Neural cell (in vitro differentiated cells): Measurements from ENCODE around the gene UBE2O. TPM values are rescaled to one million over a fixed set of nuclear protein-coding genes. Genes with fewer than 3 reads are reported as not detected.
A peak's percentile ranks its signal among the peaks of the same experiment; 100 is the strongest.

ENCODE experiments used
- H2AFZ ChIP-seq: fragments of 200-600, 300-800 bp; sonication (generic), shearing (Covaris generic); 2 replicates; pipeline ENCODE4 v1.6.0; 2014; ENCODE audit warnings: low read depth, mild to moderate bottlenecking, antibody characterized with exemption, low read length, moderate library complexity
- H3F3A ChIP-seq: fragments of 200-600 bp; shearing (Covaris generic); 2 replicates; pipeline ENCODE4 v1.6.1; 2016; ENCODE audit warnings: mild to moderate bottlenecking, moderate library complexity, mixed read lengths, antibody characterized with exemption, low read length; ENCODE audit not compliant: insufficient read depth, poor library complexity, severe bottlenecking
- H3K27ac ChIP-seq: fragments of 200-600, 300-800 bp; sonication (generic), shearing (Covaris generic); 2 replicates; pipeline ENCODE4 v1.5.1; 2014; ENCODE audit warnings: mild to moderate bottlenecking, low read length, moderate library complexity
- H3K27me3 ChIP-seq: fragments of 300-800, 200-600 bp; sonication (generic), shearing (Covaris generic); 2 replicates; pipeline ENCODE4 v1.6.0; 2014; ENCODE audit warnings: mild to moderate bottlenecking, low read depth, low read length, moderate library complexity; ENCODE audit not compliant: insufficient read depth
- H3K36me3 ChIP-seq: fragments of 300-800, 200-600 bp; sonication (generic), shearing (Covaris generic); 2 replicates; pipeline ENCODE4 v1.5.1; 2014; ENCODE audit warnings: mild to moderate bottlenecking, antibody characterized with exemption, low read length, moderate library complexity; ENCODE audit not compliant: insufficient read depth
- H3K4me2 ChIP-seq: fragments of 300-800, 200-600 bp; sonication (generic), shearing (Covaris generic); 2 replicates; pipeline ENCODE4 v1.6.0; 2014; ENCODE audit warnings: mild to moderate bottlenecking, low read length
- H3K4me3 ChIP-seq: fragments of 300-800, 200-600 bp; sonication (generic), shearing (Covaris generic); 2 replicates; pipeline ENCODE4 v1.5.1; 2014; ENCODE audit warnings: mild to moderate bottlenecking, low read length, moderate library complexity
- H3K79me2 ChIP-seq: fragments of 200-600 bp; shearing (Covaris generic); replicated peaks from 2 replicates; pipeline ENCODE4 v1.6.0; 2014; ENCODE audit warnings: mild to moderate bottlenecking, low read length, moderate library complexity; ENCODE audit not compliant: insufficient read depth
- H3K9ac ChIP-seq: fragments of 300-800, 200-600 bp; sonication (generic), shearing (Covaris generic); 2 replicates; pipeline ENCODE4 v1.6.1; 2016; ENCODE audit warnings: mild to moderate bottlenecking, low read length, mixed read lengths
- H3K9me2 ChIP-seq: fragments of 200-600 bp; shearing (Covaris generic); 2 replicates; pipeline ENCODE4 v1.6.1; 2016; ENCODE audit warnings: mild to moderate bottlenecking, low read length, mixed read lengths; ENCODE audit not compliant: insufficient read depth
- H3K9me3 ChIP-seq: fragments of 200-600, 300-800 bp; sonication (generic), shearing (Covaris generic); 2 replicates; pipeline ENCODE4 v1.6.1; 2016; ENCODE audit warnings: mild to moderate bottlenecking, mixed run types, low read length, moderate library complexity, mixed read lengths
- H4K20me1 ChIP-seq: fragments of 200-600 bp; shearing (Covaris generic); 2 replicates; pipeline ENCODE4 v1.6.1; 2016; ENCODE audit warnings: mild to moderate bottlenecking, mixed run types; ENCODE audit not compliant: insufficient read depth
- EP300 ChIP-seq: fragments of 450-650 bp; conservative IDR thresholded peaks from 2 replicates; pipeline ENCODE4 v1.6.1; 2014; ENCODE audit warnings: antibody characterized with exemption, mild to moderate bottlenecking, moderate library complexity; ENCODE audit not compliant: poor library complexity, severe bottlenecking
- EZH2 ChIP-seq: fragments of 200-600, 300-800 bp; shearing (Covaris generic), sonication (generic); IDR thresholded peaks from 2 replicates; pipeline ENCODE4 v1.6.1; 2014; ENCODE audit warnings: antibody characterized with exemption, low read length, borderline replicate concordance, mild to moderate bottlenecking; ENCODE audit not compliant: insufficient read depth, poor library complexity, severe bottlenecking
- MXI1 ChIP-seq: fragments of 450-650 bp; conservative IDR thresholded peaks from 2 replicates; pipeline ENCODE4 v1.6.1; 2014; ENCODE audit warnings: antibody characterized with exemption, mild to moderate bottlenecking; ENCODE audit not compliant: poor library complexity, severe bottlenecking
- POLR2AphosphoS5 ChIP-seq: IDR thresholded peaks from 2 replicates; pipeline ENCODE4 v1.6.1; 2012
- RAD21 ChIP-seq: fragments of 450-650 bp; conservative IDR thresholded peaks from 2 replicates; pipeline ENCODE4 v1.6.1; 2014; ENCODE audit warnings: antibody characterized with exemption, mild to moderate bottlenecking, moderate library complexity
- SMC3 ChIP-seq: fragments of 450-650 bp; conservative IDR thresholded peaks from 2 replicates; pipeline ENCODE4 v1.6.1; 2014; ENCODE audit warnings: antibody characterized with exemption, mild to moderate bottlenecking, moderate library complexity; ENCODE audit not compliant: poor library complexity
- TAF1 ChIP-seq: IDR thresholded peaks from 2 replicates; pipeline ENCODE4 v1.6.1; 2012; ENCODE audit warnings: low read depth
- polyA plus RNA-seq: library from polyadenylated mRNA; depleted of rRNA; stranded (reverse); fragments of >200 nt; gene quantifications from 2 replicates; pipeline ENCODE4 v1.2.3, GENCODE V29; 2014
- TF ChIP-seq, protein P1 (sequence below): fragments of 450-650 bp; IDR thresholded peaks from 2 replicates; pipeline ENCODE4 v1.5.1; 2014; ENCODE audit warnings: antibody characterized with exemption, mild to moderate bottlenecking, moderate library complexity; ENCODE audit not compliant: poor library complexity, severe bottlenecking
- TF ChIP-seq, protein P2 (sequence below): IDR thresholded peaks from 2 replicates; pipeline ENCODE4 v1.6.1; 2012; ENCODE audit warnings: borderline replicate concordance

UBE2O gene
- polyA plus RNA-seq, 1 donor from 2014 or later: 28.0 TPM

DNA sequence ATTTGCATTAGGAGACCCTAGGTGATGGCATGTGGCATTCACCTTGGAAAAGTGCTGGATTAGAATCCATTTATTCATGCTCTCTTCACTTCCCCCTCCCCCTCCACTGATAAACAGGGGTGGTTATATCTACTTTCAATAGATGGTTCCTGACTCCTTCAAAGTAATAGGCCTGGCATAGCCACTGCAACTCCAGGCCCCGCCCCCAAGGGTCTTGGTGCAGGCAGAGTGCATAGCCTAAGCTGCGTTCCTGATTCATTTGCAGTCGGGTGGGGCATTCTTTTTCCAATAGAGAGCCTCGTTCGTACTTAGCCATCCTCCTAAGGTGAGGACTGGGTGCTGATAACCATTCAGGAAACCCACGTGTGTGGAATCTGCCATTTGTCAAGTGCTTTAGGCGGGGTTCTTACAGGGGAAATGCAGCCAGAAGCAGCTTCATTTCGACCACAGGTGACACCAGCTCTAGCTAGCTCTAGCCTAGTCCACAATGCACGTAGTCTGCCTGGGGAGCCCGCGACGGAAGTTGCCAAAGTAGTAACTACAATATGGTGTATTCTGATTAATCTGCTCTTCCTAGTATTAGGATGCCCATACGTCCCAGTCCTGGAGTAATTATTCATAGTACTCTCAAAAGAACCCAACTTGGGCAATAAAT is 11.1 kb downstream of the UBE2O start:
- Histone ChIP-seq H3K4me3 (peak overlapping the region; percentile 51), H3K9me3 (no peaks in the 10 kb centered on the region), H4K20me1 (no peaks in the 10 kb centered on the region), H3K27ac (peak overlapping the region; percentile 65), H3K79me2 (peaks cover 70% of the 10 kb centered on the region), H2AFZ (no peak overlapping the region), H3K36me3 (no peaks in the 10 kb centered on the region), H3K9ac (peak overlapping the region; percentile 28), H3F3A (no peaks in the 10 kb centered on the region), H3K4me2 (peak overlapping the region; percentile 36), H3K9me2 (no peaks in the 10 kb centered on the region), H3K27me3 (no peaks in the 10 kb centered on the region)
- TF ChIP-seq, protein P1, sequence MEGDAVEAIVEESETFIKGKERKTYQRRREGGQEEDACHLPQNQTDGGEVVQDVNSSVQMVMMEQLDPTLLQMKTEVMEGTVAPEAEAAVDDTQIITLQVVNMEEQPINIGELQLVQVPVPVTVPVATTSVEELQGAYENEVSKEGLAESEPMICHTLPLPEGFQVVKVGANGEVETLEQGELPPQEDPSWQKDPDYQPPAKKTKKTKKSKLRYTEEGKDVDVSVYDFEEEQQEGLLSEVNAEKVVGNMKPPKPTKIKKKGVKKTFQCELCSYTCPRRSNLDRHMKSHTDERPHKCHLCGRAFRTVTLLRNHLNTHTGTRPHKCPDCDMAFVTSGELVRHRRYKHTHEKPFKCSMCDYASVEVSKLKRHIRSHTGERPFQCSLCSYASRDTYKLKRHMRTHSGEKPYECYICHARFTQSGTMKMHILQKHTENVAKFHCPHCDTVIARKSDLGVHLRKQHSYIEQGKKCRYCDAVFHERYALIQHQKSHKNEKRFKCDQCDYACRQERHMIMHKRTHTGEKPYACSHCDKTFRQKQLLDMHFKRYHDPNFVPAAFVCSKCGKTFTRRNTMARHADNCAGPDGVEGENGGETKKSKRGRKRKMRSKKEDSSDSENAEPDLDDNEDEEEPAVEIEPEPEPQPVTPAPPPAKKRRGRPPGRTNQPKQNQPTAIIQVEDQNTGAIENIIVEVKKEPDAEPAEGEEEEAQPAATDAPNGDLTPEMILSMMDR: no peak
- TF ChIP-seq TAF1 (no peak), EZH2 (no peak), RAD21 (no peak), EP300 (no peak), POLR2AphosphoS5 (no peak), SMC3 (no peak)

DNA sequence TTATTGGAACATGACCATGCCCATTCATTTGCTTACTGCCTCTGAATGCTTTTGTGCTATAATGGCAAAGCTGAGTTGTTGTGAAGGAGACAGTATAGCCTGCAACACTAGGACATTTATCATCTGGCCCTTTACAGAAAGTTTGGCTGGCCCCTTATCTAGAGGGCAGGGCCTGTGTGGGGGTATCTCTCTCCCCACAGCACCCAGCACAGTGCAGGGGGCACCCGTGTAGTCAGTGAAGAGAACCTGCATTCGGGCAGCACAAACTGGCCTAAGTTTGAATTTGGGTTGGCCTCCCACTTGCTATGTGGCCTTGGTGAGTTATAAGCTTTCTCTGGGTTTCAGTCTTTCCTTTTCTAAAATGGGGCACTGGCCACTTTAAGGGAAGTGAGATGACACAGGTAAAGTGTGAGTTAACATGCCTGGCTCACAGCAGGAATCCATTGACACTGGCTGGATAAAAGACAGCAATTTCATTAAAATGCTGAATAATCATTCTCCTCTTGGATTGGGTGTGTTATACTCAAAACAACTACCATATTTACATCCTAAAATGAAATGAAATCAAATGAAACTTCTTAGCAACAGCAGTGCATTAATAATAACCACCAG is 12.1 kb downstream of the UBE2O start:
- peak overlapping the region; percentile 36 for H3K4me2 ChIP-seq
- H3K36me3 ChIP-seq: no peaks in the 10 kb centered on the region
- H3K4me3 ChIP-seq: peak overlapping the region; percentile 51
- H3K27ac ChIP-seq: peak overlapping the region; percentile 65
- H2AFZ ChIP-seq: no peak overlapping the region
- H3F3A ChIP-seq: no peaks in the 10 kb centered on the region
- no peaks in the 10 kb centered on the region for H3K9me3 ChIP-seq
- TF ChIP-seq EZH2 (no peak), TAF1 (no peak), SMC3 (no peak), RAD21 (no peak), POLR2AphosphoS5 (peak; percentile 15), MXI1 (no peak)
- no peaks in the 10 kb centered on the region for H3K9me2 ChIP-seq
- H3K9ac ChIP-seq: peak overlapping the region; percentile 28
- no peaks in the 10 kb centered on the region for H3K27me3 ChIP-seq
- H4K20me1 ChIP-seq: no peaks in the 10 kb centered on the region
- peaks cover 69% of the 10 kb centered on the region for H3K79me2 ChIP-seq

DNA sequence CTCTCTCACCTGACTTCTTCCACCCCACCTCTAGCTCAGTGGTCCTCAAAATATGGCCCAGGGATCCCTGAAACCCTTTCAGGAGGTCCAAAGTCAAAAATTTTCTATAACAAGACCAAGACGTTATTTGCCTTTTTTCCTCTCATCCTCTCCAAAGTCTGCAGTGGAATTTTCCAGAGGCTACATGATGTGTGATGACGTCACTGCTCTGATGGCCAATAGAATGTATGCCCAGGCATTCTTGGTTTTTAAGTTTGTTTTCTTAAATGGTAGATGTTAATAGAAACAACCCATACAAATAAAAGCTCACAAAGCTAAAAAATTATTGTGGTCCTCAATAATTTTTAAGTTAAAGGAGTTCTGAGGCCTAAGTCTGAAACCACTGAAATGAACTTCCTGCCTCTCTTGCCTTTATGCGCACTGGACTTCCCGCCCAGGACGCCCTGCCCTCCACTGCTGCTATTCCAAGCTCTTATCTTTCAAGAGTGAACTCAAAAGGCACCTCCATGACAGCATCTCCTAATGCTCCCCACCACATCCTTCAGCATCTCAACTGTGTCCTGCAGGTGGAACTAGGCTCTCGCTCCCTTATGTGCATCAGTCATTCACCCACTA is 13.5 kb downstream of the UBE2O start:
- no peaks in the 10 kb centered on the region for H3K27me3 ChIP-seq
- no peaks in the 10 kb centered on the region for H3K9me2 ChIP-seq
- no peak for TF ChIP-seq POLR2AphosphoS5
- TF ChIP-seq, protein P1: no peak
- TF ChIP-seq TAF1: no peak
- TF ChIP-seq RAD21: no peak
- no peak for TF ChIP-seq MXI1
- no peak for TF ChIP-seq EP300
- TF ChIP-seq, protein P2, sequence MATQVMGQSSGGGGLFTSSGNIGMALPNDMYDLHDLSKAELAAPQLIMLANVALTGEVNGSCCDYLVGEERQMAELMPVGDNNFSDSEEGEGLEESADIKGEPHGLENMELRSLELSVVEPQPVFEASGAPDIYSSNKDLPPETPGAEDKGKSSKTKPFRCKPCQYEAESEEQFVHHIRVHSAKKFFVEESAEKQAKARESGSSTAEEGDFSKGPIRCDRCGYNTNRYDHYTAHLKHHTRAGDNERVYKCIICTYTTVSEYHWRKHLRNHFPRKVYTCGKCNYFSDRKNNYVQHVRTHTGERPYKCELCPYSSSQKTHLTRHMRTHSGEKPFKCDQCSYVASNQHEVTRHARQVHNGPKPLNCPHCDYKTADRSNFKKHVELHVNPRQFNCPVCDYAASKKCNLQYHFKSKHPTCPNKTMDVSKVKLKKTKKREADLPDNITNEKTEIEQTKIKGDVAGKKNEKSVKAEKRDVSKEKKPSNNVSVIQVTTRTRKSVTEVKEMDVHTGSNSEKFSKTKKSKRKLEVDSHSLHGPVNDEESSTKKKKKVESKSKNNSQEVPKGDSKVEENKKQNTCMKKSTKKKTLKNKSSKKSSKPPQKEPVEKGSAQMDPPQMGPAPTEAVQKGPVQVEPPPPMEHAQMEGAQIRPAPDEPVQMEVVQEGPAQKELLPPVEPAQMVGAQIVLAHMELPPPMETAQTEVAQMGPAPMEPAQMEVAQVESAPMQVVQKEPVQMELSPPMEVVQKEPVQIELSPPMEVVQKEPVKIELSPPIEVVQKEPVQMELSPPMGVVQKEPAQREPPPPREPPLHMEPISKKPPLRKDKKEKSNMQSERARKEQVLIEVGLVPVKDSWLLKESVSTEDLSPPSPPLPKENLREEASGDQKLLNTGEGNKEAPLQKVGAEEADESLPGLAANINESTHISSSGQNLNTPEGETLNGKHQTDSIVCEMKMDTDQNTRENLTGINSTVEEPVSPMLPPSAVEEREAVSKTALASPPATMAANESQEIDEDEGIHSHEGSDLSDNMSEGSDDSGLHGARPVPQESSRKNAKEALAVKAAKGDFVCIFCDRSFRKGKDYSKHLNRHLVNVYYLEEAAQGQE: no peak
- no peak for TF ChIP-seq EZH2
- TF ChIP-seq SMC3: no peak
- no peak overlapping the region for H3K4me2 ChIP-seq
- no peak overlapping the region for H3K27ac ChIP-seq
- no peaks in the 10 kb centered on the region for H3K36me3 ChIP-seq
- H3K9me3 ChIP-seq: no peaks in the 10 kb centered on the region
- H4K20me1 ChIP-seq: no peaks in the 10 kb centered on the region
- no peak overlapping the region for H3K4me3 ChIP-seq
- no peaks in the 10 kb centered on the region for H3F3A ChIP-seq
- H3K79me2 ChIP-seq: peaks cover 73% of the 10 kb centered on the region
- H2AFZ ChIP-seq: no peak overlapping the region
- no peak overlapping the region for H3K9ac ChIP-seq
